ENCODE results near the gene CNFN.

Gene CNFN, protein sequence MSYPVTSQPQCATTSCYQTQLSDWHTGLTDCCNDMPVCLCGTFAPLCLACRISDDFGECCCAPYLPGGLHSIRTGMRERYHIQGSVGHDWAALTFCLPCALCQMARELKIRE

GRCh38 chr19:42389899-42390298 lies at the start of gene CNFN:
CNFN (minus strand) TSS chr19:42390297; CDS start chr19:42389037, 1,260 bp downstream.
- no peak for DNase-seq (ENCODE audit: low spot score)

DNA sequence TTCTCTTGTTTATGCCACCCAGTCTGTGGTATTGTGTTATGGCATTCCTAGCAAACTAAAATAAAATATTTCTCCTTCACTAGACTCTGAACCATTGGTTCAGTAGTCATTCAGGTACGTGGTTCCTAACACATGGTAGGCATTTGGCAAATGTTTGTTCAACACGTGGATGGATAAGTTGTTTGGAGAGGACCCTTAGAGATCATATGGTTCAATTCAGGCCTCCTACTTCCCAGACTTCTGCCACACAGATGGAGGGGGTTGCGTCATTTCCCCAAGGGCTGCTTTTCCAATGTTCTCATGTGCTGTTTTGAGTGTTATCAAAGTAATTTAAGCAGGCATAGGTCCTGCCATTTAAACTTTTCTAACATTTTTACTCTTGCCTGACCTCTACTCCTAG lies 45.9 kb upstream of the CNFN start:
- DNase-seq (ENCODE audit: low spot score) = no peak

DNA sequence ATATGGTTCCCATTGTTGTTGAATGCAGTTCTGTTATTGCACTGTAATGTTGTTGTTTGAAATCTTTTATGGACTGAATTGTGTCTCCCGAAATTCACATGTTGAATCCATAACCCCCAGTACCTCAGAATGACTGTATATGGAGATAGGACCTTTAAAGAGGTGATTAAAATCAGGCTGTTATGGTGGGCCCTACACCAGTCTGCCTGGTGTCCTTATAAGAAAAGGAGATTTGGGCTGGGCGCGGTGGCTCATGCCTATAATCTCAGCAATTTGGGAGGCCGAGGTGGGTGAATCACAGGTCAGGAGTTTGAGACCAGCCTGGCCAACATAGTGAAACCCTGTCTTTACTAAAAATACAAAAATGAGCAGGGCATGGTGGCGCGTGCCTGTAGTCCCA lies 45.2 kb upstream of the CNFN start:
- no peak for DNase-seq (ENCODE audit: low spot score)

DNA sequence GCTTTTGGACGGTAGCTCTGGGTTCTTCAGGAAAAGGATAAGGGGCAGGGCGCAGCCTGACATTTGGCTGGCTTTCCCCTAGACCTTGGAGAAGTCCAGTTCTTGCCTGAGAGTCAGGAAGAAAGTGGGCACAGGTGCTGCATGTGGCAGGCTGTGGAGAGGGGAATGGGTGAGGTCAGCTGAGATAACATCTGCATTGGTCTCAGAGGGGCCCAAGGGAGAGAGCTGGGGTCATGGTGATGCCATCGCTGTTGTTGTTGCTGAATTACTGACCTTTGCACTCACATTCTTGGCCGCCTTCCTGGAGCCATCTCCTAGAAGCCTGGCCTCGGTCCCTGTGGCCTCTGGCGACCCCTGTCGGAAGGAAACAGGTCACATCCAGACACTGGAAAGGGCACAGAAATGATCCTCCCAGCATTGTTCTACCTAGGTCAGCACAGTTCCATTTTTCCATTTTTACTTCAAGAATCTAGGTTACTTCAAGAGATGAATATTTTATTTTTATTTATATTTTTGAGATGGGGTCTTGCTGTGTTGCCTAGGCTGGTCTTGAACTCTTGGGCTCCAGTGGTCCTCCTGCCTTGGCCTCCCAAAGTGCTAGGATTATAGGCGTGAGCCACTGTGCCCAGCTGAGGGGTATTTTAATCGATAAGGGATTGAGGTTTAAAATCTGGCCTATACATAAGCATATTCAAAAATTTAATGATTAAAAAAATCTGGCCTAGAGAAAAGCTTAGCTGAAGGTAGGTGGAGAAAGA lies 43.6 kb upstream of the CNFN start:
- peak; percentile 72 for DNase-seq (ENCODE audit: low spot score)

- no peak for DNase-seq (ENCODE audit: low spot score)
Observed at GRCh38 chr19:42431486-42431885, 41.4 kb upstream of the CNFN start.

DNA sequence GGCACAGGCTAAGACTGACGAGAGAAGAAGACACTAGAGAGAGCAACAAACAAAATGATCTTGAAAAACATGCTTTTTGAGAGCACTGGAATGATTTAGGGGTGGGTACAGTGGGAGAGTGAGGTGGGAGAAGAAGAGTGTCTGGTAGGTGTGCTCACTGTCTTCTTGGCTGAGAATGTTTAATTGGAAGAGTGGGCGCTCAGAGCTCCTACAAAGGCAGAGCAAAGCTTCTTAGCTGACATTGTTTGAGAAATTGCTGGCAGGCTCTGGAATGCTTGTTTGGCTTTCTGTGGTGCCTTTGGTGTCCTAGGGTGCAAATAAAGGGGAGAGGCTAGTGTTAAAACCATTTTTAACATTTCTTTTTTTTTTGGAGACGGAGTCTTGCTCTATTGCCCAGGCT lies 38.6 kb upstream of the CNFN start:
- no peak for DNase-seq (ENCODE audit: low spot score)

- DNase-seq (ENCODE audit: low spot score) = no peak
Observed at GRCh38 chr19:42427313-42427712, 37.2 kb upstream of the CNFN start, which contains the start of gene LIPE. LIPE (minus strand) TSS chr19:42427388; CDS start chr19:42427149, 239 bp downstream.

DNA sequence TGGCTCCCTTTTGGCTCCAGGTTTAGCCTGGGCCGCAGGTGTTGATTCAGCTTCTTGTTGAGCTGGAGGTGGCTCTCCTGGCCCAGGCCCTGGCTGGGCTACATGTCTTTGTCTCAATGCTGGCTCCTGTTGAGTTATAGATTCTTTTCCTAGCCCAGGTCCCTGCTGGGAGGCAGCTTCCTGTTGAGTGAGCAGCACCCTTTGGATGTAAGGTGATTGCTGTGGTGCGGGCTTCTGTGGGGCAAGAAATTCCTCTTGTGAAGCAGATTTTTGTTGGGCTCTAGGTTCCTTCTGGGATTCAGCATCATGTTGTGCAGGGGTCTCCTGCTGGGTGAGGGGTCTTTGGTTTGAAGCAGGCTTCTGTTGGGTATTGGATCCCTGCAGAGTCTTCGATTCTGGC lies 36.5 kb upstream of the CNFN start:
- no peak for DNase-seq (ENCODE audit: low spot score)

DNA sequence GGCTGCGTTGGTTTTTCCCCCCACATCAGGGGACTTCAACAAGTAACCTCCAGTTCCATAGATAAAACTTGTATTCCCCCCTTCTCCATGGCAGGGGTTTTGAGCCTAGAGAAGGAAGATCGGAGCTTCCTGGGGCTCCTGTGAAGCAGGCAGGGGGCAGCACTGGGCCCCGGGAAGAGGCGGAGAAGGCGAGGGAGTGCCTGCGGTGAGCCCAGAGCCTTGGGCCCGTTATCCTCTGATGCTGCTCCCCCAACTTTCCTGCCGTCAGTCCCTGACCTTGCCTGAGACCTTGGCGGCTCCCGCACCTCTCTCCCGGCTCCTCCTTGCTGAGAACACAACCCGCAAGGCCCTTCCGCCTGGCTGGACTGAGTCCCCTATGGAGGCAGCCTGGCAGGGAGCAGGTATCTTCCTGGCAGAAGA lies 34.6 kb upstream of the CNFN start:
- no peak for DNase-seq (ENCODE audit: low spot score)

GRCh38 chr19:42424345-42424707 lies 34.2 kb upstream of the CNFN start:
- DNase-seq (ENCODE audit: low spot score) = no peak

- DNase-seq (ENCODE audit: low spot score) = peak; percentile 96
Observed at GRCh38 chr19:42423462-42424344, 33.6 kb upstream of the CNFN start.

GRCh38 chr19:42422901-42423461 lies 32.9 kb upstream of the CNFN start:
- DNase-seq (ENCODE audit: low spot score) = peak; percentile 78

DNA sequence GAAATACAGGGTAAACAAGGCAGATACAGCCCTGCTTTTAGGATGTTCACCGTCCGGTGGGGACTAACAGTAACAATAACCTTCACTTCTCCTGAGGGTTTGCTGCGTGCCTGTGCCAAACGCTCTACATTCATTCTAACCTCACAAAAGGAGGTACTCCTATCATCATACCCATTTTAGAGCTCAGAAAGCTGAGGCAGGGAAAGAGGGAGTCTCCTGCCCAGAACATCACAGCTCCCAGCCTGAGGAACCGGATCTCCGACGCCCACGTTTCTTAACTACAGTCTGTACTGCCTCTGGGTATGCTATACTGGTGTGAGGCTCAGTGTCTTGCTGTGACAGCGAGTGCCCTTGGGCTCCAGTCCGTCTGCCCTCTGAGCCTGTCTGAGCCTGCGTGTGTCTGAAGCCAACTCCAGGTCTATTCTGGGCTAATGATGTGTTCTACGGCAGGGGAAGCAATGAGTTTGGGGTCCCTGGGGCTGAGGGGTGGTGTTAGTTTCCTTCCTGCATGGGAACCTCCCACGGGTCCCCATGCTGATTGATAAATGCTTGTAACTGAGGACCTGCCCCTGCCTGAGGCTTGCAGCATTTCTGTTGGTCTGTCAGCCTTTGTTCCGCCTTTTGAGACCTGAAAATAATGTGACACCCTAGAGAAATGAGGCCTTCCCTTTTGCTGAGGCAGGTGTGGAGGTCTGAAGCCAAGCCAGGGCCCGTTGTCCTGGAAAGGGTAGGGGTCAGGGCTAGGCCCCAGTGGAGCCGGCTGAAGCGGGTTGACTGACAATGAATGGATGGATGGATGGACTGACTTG lies 32.2 kb upstream of the CNFN start:
- peak; percentile 65 for DNase-seq (ENCODE audit: low spot score)

- DNase-seq (ENCODE audit: low spot score) = no peak
Observed at GRCh38 chr19:42421591-42422031, 31.5 kb upstream of the CNFN start.

- no peak for DNase-seq (ENCODE audit: low spot score)
Observed at GRCh38 chr19:42421101-42421500, 31.0 kb upstream of the CNFN start.

DNA sequence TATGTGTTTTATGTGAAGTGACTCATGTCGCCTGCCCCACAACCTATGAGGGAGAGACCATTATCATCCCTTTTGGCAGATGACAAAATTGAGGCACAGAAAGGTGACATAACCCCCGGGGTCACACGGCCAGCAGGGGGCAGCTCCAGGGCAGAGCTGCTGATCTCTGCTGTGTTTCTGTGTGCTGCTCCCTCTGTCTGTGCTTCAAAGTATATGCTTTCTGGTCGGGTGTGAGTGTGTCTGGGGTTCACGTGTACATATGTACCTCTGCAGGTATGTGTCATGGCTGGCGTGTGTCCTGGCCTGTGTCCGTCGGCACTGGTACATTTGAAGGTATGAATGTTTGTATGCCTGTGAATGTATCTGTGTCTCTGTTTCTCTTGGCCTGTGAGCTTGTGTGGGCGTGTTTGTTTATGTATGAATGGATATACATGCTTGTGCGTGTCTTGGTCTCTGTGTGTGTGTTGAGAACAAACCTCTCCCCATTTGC lies 30.0 kb upstream of the CNFN start:
- peak; percentile 92 for DNase-seq (ENCODE audit: low spot score)

DNA sequence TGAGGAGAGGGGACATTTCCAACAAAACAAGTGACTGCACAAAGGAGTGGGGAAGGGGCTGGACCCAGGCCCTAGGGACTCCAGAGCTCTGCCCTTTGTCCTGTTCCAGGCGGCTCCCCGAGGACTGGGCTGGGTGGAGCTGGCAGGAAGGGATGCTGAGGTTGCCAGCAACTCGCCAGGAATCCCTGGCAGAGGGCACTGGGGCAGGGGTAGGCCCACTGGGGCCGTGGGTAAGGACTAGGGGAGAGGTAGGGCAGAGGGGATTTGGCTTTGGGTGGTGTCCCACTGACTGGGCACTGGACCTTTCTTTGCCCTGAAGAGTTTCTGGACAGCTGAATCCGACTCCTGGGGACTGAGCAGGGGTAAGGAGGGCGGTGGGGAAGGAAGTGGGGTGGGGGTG lies 29.2 kb upstream of the CNFN start:
- no peak for DNase-seq (ENCODE audit: low spot score)

- DNase-seq (ENCODE audit: low spot score) = no peak
Observed at GRCh38 chr19:42412661-42413076, 22.6 kb upstream of the CNFN start.

- no peak for DNase-seq (ENCODE audit: low spot score)
Observed at GRCh38 chr19:42412227-42412626, 22.1 kb upstream of the CNFN start.

GRCh38 chr19:42411581-42412178 lies 21.6 kb upstream of the CNFN start:
- no peak for DNase-seq (ENCODE audit: low spot score)

GRCh38 chr19:42410371-42410770 lies 20.3 kb upstream of the CNFN start:
- DNase-seq (ENCODE audit: low spot score) = no peak
